HG03108 (cell line): Measurements from ENCODE around the gene SETD3.

Experiments used
- ATAC-seq: cut with Tn5 transposase; IDR thresholded peaks from one replicate; pipeline ENCODE4 v1.9.1; 2021; ENCODE audit warnings: moderate library complexity; ENCODE audit not compliant: unreplicated experiment

Gene SETD3

GRCh38 chr14:99461411-99462085, 19.1 kb downstream of the SETD3 start:
- ATAC-seq, result no peak

DNA sequence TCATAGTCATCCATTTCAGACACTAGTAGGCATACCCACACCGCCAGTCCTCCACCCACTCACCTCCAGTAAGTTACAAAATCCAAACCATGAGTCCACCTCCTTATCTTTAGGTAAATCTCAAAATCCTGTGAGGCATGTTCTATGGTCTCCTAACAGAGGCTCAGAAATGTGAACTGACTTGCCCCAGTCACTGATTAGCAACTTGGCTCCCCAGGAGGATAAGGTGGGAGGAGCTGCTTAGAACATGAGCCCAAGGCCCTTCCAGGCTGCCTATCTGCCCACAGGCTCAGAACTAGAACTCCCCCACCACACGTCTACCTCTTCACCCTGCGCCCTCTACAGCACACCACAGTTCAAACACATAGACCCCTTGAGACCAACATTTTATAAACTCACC, 19.9 kb downstream of the SETD3 start:
- ATAC-seq, result no peak

DNA sequence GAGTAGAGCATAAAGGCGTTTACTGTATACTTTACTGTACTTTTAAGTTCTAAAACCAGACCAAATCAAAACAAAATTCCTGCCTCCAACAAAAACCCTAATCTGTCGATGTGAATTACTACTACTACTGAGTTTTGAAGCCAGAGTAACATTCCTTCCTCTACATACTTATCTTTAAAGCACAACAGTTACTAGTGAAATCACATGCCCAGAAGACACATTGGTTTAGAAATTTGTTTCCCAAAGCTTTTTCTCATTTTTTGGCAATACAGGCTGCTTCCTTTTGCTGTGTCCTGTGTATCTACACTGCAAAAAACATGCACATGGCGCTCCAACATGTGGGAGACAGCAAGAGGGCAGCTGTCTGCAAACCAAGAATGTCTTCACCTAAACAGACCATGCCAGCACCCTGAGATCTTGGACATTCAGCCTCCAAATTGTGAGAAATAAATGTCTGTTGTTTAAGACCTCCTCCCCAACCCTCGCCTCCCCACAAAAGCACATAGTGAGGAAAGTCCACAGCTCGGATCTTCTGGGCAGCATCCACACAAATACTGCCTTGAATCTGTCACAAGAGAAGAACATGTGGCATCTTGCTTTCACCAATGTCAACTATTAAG, 21.1 kb downstream of the SETD3 start:
- no peak for ATAC-seq

DNA sequence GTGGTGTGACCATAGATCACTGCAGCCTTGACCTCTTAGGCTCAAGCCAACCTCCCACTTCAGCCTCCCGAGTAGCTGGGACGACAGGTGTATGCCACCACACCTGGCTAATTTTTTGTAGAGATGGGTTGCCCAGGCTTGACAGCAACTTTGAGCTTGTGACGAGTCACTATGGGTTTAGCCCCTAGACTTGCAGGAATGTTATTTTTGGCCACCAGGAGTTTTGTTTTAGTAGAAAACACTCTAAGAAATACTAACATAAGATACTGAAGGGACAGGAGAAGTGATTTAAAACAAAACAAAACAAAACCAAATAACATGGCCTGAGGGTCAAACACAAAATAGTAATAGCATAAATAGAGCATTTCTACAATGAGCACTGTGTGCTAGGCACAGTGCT, 26.4 kb downstream of the SETD3 start:
- ATAC-seq, result no peak

DNA sequence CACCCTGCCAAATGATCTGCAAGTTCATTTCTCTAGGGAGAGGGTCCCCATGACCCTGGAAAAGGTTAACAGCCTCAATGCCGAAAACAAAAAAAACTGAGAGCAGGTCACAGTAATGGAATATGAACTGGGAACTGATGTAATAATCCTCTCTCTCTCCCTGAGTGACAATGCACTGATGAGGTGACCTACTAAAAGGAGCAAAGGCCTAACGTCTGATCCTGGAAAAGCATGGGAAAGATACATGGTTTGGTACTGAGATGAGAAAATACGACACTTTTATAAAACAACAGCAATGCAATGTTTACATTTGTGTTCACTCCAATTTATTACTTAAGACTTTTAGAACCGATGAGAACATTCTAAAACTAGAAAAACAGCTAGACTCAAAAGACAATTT, 27.7 kb downstream of the SETD3 start:
- ATAC-seq, result no peak

DNA sequence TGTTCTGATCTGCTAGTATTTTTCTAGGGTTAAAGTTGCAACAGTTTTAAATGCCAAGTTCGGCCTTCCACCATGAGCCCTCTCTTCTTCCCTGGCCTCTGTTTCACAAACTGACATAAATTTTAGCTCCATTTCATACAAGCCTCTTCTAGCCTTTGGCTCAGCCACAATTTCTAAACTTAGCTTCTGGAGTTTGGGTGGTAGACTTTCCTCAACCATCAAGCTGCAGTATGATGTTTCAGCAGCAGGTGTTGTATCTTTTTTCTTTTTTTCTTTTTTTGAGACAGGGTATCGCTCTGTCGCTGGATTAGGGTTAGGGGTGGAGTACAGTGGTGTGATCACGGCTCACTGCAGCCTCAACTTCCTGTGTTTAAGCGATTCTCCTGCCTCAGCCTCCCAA, 29.4 kb downstream of the SETD3 start:
- no peak for ATAC-seq

- no peak for ATAC-seq
These were observed 30.4 kb downstream of the SETD3 start for GRCh38 chr14:99450266-99450665.

- ATAC-seq, result no peak
These were observed 32.9 kb downstream of the SETD3 start for GRCh38 chr14:99447739-99448138.

DNA sequence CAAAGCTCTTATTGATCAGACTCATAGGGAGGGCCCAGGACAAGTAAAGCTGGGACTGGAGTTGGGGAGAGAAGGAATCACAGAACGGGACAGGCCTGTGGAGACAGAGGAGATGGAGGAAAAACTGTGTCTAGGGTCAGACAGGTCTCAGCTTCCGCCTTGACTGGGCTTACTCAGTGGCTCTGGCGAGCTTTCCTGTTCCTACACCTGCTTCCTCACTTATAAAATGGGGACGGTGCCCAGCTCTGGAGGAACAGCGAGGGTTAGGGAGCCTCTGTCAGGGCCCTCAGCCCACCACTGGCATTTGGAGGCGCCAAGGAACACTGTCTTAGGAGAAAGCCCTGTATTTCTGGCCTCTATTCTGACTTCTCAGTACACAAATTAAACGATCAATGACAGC, 34.7 kb downstream of the SETD3 start:
- no peak for ATAC-seq

DNA sequence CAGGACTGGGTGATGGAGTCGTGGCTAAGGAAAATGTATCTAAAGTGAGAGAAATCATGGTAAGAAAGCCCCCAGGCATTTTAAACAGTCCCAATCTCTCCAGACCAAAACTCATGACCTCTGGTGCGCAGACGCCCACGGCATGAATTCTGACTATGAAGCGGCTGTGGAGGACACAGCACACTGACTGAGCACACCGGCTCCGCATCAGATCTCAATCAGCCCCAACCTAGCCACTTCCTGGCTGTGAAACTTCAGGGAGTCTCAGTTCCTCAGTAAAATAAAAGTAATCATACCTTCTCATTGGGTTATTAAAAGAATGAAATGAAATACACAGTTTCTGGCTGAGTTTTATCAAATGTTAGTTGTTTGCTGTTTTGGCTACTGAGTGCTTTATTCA, 38.7 kb downstream of the SETD3 start:
- ATAC-seq, result no peak

DNA sequence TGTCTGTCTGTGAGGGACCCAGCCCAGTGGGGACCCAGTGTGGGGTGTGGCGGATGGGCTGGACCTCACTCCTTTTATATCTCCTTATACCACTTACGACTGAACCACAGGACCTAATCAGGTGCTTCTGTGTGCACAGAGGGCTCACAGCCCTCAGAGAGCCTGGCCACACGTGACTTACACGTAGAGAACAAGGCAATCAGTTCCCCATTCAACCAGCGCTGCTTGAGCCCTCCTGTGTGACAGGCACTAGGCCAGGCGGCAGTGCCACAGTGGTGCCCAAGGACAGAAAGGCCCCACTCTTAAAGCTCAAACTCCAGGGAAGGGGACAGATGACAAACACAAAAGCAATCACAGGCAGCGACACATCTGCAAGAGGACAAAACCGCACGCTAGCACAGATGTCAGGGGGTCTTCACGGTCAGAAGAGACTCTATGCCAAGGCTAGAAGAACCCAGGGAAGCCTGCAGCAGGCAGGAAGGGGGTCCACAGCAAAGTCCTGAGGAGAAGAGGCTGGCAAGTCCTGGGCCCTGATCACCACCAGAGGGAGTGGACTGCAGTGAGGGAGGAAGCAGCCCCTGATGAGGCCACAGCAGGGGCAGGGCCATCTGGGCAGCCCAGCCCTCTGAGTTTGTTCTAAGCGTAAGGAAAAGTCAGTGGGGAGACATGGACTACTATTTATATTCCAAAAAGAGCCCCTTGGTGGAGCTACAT, 39.3 kb downstream of the SETD3 start:
- no peak for ATAC-seq

- no peak for ATAC-seq
These were observed 40.4 kb downstream of the SETD3 start for GRCh38 chr14:99440278-99440677.

GRCh38 chr14:99437706-99438105, 43.0 kb downstream of the SETD3 start:
- ATAC-seq, result no peak

DNA sequence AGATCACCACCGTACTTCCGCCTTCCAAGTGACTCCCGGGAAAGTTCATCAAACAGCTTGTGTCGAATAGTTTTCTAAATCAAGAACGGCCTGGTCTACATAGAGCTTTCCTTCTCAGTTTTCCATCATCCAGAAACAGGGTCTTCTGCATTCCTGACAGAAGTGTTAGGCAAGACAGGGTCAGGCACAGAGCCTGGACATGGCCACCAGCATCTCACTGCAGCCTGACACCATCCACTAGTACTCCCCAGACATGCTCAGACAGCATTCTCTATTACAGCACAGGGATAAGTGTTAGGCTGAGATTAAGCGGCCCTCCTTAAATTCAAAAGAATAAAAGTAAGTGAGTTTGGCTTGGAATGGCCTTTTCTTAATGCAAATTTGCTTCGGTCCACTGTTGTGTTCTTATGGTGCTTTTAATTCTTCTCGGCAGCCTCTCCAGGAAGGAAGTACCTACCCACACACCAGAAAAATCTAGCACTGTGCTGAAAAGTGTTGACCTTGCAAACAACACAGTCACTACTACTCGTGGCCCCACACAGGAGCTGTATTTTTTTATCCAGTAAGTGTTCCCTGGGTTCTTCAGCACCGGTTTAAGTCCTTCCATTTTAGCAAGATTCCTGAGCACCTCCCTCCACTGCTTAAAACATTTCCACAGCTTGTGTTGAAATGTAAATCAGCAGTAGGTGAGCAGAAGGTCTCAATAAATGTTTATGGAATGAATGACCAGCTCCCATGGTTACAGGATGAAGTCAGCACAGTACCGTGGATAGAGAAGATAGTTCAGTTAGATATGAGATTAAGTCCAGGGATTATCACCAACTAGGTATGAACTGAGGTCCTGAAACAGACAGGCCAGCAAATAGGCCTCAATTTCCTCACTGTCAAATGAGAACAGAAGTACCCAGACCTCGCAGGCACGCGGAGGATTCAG, 44.1 kb downstream of the SETD3 start:
- no peak for ATAC-seq

- no peak for ATAC-seq
These were observed 45.3 kb downstream of the SETD3 start for GRCh38 chr14:99435327-99435726.

DNA sequence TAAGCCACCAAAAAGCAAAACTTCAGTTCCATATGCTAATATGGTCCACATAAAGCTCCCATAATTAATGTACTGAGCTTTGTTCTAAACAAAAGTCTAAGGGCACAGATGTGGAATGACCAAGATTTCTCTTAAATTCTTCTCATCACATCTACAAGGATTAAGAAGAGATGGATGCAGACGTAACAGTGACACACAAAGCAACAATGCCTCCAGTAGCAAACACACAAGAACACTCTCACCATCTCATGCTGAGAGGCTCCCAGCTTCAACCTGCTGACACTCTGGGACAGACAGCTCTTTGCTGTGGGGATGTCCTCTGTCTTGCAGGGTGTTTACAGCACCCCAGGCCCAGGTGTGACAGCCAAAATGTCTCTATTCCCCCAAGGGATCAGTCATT, 48.2 kb downstream of the SETD3 start:
- ATAC-seq, result no peak

DNA sequence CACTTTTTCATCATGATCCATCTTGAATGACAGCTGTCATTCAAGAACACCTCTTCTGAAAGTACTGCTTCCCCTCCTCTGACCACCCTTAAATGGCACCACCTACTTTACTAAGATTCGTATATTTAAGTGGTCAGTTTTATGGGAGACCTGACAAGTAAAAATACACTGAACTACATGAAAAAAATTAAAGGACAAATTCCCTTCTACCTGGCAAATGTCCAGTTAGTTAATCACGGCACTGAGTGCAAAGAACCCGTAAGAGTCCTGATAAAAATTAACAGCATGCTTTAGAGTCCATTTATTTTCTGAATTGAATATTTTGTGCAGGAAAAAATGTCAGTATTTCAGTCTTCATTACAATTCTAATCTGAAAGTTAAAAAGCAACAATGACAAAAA, 48.7 kb downstream of the SETD3 start:
- no peak for ATAC-seq

DNA sequence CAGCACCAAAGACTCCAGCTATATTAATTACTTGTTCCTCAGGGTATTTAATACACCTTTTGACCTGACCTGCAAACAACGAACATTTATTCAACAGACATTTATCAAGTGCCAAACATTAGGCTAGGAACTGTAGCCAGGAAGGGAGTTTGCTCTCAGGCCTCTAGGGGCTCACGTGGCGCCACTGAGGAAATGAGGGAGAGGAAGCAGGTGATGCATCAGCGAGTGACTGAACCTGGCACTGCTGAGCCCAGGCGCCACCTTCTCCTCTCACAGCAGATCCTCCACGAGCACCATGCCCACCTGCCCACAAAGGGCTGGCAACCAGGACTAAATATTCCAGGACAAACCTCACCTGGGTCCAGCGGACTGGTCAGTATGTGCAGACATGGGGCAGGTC, 50.2 kb downstream of the SETD3 start:
- ATAC-seq, result no peak

DNA sequence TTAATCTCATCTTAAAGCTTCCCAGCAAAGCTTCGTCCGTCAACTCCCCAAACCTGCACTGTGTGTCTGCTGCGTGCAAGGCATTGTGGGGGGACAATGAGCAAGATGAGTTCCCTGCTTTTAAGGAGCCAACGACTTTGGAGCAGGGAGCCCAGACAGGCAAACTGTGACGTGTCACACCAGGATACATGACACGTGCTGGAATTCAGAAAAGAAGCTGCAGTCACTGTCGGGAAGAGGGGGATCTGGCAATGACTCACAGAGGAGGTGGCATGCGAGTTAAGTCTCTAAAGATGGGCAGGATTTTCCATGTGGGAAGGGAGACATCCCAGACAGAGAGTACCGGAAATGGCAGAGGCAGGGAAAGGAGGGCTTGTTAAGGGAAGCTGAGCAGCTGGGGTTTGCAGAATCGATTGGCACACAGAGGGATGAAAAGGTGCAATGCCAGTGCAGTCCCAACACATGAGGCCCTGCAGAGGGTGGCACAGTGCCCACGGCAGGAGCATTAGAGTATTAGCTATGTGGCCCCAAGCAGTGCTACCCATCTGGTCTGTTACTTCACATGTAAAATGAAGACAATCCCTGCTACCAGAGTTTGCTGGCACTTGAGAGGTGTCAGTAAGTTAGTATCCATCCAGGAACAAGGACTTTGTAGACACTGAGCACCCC, 52.9 kb downstream of the SETD3 start:
- ATAC-seq, result no peak

GRCh38 chr14:99426813-99427346, 53.8 kb downstream of the SETD3 start:
- ATAC-seq, result no peak
